Sigmoid colon (tissue), 7 donors: Measurements from ENCODE around the gene SYNE3. TPM values are rescaled to one million over a fixed set of nuclear protein-coding genes. Genes with fewer than 3 reads are reported as not detected.

Source experiments
- DNase-seq: peaks from one replicate; pipeline ENCODE4 v3.0.0-alpha.2; 2019
- H3K27ac ChIP-seq, 4 donors: fragments of 200-600 bp; sonication (generic); one replicate each; pipeline ENCODE4 v1.5.1; 2016 to 2019; ENCODE audit warnings: mild to moderate bottlenecking in 1 of 4
- H3K27me3 ChIP-seq, 3 donors: fragments of 200-600 bp; sonication (generic); one replicate each; pipeline ENCODE4 v1.5.1; 2019; ENCODE audit warnings: mild to moderate bottlenecking in 1 of 3
- H3K36me3 ChIP-seq, 4 donors: fragments of 200-600 bp; sonication (generic); one replicate each; pipeline ENCODE4 v1.5.1; 2016 to 2019
- H3K4me1 ChIP-seq, 4 donors: fragments of 200-600 bp; sonication (generic); one replicate each; pipeline ENCODE4 v1.5.1; 2017 to 2019
- H3K4me3 ChIP-seq, 4 donors: fragments of 200-600 bp; sonication (generic); one replicate each; pipeline ENCODE4 v1.5.1; 2017 to 2019; ENCODE audit warnings: mild to moderate bottlenecking in 2 of 4, moderate library complexity in 1 of 4
- H3K9me3 ChIP-seq, 4 donors: fragments of 200-600 bp in 3 of 4; sonication (generic) in 3 of 4; one replicate each; pipeline versions ENCODE4 v1.5.1 to v1.6.1; 2013 to 2019
- EP300 ChIP-seq, 4 donors: sonication (generic); formaldehyde crosslinking; IDR thresholded peaks; one replicate each; pipeline ENCODE4 v1.6.1; 2017; ENCODE audit warnings: antibody characterized with exemption in 4 of 4
- POLR2A ChIP-seq, 2 donors: fragments of 450-650 bp; IDR thresholded peaks; one replicate each; pipeline ENCODE4 v1.6.1; 2016; ENCODE audit warnings: antibody characterized with exemption in 2 of 2, mild to moderate bottlenecking in 2 of 2, moderate library complexity in 2 of 2
- POLR2AphosphoS5 ChIP-seq, 4 donors: sonication (generic); formaldehyde crosslinking; IDR thresholded peaks; one replicate each; pipeline ENCODE4 v1.6.1; 2017; ENCODE audit warnings: antibody characterized with exemption in 4 of 4
- WGBS, 2 donors: extraction: QIAGEN DNeasy Blood & Tissue Kit; methylation state at CpG; one replicate each; pipeline ENCODE4 v1.1.7; 2013; 5-methylcytosine and 5-hydroxymethylcytosine counted together
- intact Hi-C: fragments of 100-400 bp; cut with DNase I; formaldehyde crosslinking; loops from one replicate; pipeline ENCODE4 v1.15.1; 2023
- polyA plus RNA-seq, 3 donors: library from polyadenylated mRNA; stranded (reverse); fragments of 200-250 nt; gene quantifications; one replicate each; pipeline ENCODE4 v1.2.3, GENCODE V29; 2013
- total RNA-seq, 4 donors: library from RNA; depleted of rRNA; stranded (reverse); fragments of >200 nt; gene quantifications; one replicate each; pipeline ENCODE4 v1.1.0, GENCODE V29; 2016
- TF ChIP-seq, protein P1 (sequence below), 4 experiments: fragments of 450-650 bp in 3 of 4; fragments of 200-600 bp in 1 of 4; IDR thresholded peaks; one replicate each; pipeline ENCODE4 v1.5.1; 2016 to 2019; ENCODE audit warnings: antibody characterized with exemption in 4 of 4, mild to moderate bottlenecking in 3 of 4, moderate library complexity in 2 of 4
- donor health status: healthy with polysubstance abuse.
- donor health status: Bipolar disorder and iron deficiency.
- donor health status: healthy.

Gene SYNE3
- total and polyA plus RNA-seq, 7 donors: 0.69 to 11.8 (median 6.3) TPM

DNA sequence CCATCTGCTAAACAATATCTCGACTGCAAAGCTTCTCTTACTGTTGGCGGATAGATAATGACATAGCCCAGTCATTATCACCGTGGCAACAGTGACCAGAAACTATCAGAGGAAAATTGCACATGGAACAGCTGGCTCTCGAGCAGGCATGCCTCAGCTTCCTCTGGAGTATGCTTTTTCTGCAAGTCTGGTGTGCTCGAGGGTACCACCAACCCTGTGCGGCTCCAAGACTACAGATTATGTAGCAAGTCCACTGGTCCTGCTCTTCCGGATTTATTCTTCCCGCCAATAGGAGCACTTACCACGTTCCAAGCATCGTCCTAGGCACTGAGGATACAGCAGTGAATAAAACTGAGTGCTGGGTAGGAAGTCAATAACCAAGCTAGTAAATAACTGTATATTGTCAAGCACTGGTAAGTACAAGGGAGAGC lies 17.0 kb upstream of the SYNE3 start:
- peaks cover 0 to 16% (median 0%) of the 10 kb centered on the region in 4 donors for H3K36me3 ChIP-seq
- TF ChIP-seq, protein P1, sequence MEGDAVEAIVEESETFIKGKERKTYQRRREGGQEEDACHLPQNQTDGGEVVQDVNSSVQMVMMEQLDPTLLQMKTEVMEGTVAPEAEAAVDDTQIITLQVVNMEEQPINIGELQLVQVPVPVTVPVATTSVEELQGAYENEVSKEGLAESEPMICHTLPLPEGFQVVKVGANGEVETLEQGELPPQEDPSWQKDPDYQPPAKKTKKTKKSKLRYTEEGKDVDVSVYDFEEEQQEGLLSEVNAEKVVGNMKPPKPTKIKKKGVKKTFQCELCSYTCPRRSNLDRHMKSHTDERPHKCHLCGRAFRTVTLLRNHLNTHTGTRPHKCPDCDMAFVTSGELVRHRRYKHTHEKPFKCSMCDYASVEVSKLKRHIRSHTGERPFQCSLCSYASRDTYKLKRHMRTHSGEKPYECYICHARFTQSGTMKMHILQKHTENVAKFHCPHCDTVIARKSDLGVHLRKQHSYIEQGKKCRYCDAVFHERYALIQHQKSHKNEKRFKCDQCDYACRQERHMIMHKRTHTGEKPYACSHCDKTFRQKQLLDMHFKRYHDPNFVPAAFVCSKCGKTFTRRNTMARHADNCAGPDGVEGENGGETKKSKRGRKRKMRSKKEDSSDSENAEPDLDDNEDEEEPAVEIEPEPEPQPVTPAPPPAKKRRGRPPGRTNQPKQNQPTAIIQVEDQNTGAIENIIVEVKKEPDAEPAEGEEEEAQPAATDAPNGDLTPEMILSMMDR (IDR thresholded peaks at IDR 0.05): no peak
- H3K27me3 ChIP-seq: no peaks in the 10 kb centered on the region
- no peak for DNase-seq
- peaks cover 0 to 58% (median 50%) of the 10 kb centered on the region in 4 donors for H3K4me1 ChIP-seq
- H3K4me3 ChIP-seq: peak overlapping the region; percentile 85 to 100 (median 91)
- no peaks in the 10 kb centered on the region for H3K9me3 ChIP-seq
- peak overlapping the region; percentile 82 to 91 (median 87) for H3K27ac ChIP-seq
- 1 to 6% methylated on average over 10 of the region's 10 CpGs for WGBS, 2 donors
- intact Hi-C loops: loop anchor here (10.0 kb wide), 4 partner anchors 379 to 971 kb away; partner anchors contain the start of genes ATG2B, DICER1, GSKIP and PAPOLA

DNA sequence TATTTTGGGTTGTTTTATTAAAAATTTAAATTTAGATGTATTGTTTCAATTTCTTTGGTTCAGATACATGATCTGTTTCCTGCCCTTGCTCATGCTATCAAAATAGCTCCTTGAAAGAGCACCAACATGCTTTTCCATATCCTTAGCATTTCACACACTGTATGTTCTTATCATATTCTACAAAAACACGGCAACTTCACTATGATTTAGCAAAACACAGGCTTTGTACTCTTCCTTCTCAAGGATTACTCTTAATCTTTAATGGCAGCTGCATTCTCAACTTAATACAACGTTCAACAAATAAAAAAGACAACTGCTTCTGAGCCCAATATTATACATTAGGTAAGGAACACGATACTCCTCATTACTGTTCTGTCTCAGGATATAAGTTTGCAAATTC lies 15.5 kb upstream of the SYNE3 start:
- TF ChIP-seq POLR2AphosphoS5 (IDR thresholded peaks at IDR 0.05): no peak
- TF ChIP-seq, protein P1 (IDR thresholded peaks at IDR 0.05): no peak
- no peak for TF ChIP-seq POLR2A (IDR thresholded peaks at IDR 0.05)
- no peak for TF ChIP-seq EP300 (IDR thresholded peaks at IDR 0.05)
- no peaks in the 10 kb centered on the region for H3K27me3 ChIP-seq
- no peaks in the 10 kb centered on the region for H3K9me3 ChIP-seq
- no peak overlapping the region for H3K4me3 ChIP-seq
- WGBS, 2 donors: 24 to 56% methylated on average over 3 of the region's 3 CpGs
- no peak for DNase-seq
- H3K27ac ChIP-seq: no peak overlapping the region
- peaks cover 0 to 16% (median 0%) of the 10 kb centered on the region in 4 donors for H3K36me3 ChIP-seq
- H3K4me1 ChIP-seq: peaks cover 0 to 59% (median 49%) of the 10 kb centered on the region in 4 donors
- intact Hi-C loops: loop anchor here (10.0 kb wide), 4 partner anchors 377 to 973 kb away; partner anchors contain the start of genes ATG2B, DICER1, GSKIP and PAPOLA

DNA sequence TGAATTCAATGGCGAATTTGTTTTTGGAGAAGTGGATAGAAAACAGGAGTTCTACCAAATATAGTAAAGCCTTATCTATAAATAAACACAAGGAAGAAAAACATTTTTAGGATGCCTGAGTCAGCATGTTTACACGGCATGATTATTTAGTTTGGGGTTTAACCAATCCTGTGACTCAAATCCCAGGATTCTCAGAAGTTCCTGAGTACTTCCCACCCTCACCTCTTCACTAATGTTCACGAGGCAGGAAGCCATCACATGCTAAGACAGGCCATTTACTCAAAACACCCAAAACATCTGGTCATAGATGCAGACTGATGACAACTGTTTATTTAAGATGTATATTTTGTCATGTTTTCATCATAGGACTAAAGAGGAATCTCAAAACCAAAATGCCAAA lies 15.0 kb upstream of the SYNE3 start:
- TF ChIP-seq POLR2A (IDR thresholded peaks at IDR 0.05) (no peak), POLR2AphosphoS5 (IDR thresholded peaks at IDR 0.05) (no peak), EP300 (IDR thresholded peaks at IDR 0.05) (no peak)
- TF ChIP-seq, protein P1 (IDR thresholded peaks at IDR 0.05): no peak
- Histone ChIP-seq H3K4me3 (no peak overlapping the region), H3K4me1 (peaks cover 0 to 59% (median 47%) of the 10 kb centered on the region in 4 donors), H3K27ac (no peak overlapping the region), H3K36me3 (peaks cover 0 to 16% (median 0%) of the 10 kb centered on the region in 4 donors), H3K9me3 (no peaks in the 10 kb centered on the region), H3K27me3 (no peaks in the 10 kb centered on the region)
- intact Hi-C loops: loop anchor here (10.0 kb wide), 4 partner anchors 377 to 973 kb away; partner anchors contain the start of genes ATG2B, DICER1, GSKIP and PAPOLA
- no peak for DNase-seq
- 31 to 55% methylated on average over 3 of the region's 3 CpGs for WGBS, 2 donors

DNA sequence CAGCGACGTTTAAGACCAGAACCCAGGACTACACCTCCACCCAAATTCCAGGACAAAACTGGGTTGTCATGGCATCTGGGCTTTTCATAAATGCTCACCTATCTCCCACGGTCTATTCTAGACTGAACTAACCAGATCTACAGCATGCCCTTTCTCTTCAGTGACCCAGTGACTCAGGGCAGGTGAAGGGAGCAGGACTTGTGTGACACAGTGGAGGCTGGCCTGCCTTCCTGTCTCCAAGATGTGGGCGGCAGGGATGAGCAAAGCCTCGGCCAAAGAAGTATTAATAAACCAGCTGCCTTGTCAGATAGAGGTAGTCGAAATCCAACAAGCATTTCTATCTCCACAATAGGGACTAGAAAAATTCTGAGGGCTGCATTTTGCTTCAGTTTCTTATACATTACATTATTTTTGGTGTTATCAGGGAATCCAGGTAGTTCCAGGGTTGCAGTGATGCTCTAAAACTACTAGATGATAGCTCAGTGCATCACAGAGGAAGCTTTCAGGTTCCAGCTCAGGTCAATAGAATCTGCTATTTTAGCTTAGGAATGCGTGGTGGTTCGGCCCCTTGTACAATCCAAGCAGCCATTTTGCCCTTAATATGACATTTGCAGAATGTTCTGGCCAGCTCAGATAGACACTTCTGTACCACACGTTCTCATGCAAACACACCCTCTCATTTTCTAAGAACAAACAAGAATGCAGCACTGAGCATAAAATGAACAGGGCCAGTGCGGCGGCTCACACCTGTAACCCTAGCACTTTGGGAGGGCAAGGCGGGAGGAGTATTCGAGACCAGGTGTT lies 14.2 kb upstream of the SYNE3 start:
- no peak overlapping the region for H3K27ac ChIP-seq
- DNase-seq: no peak
- intact Hi-C loops: loop anchor here (10.0 kb wide), 4 partner anchors 376 to 974 kb away; partner anchors contain the start of genes ATG2B, DICER1, GSKIP and PAPOLA
- H3K36me3 ChIP-seq: peaks cover 0 to 16% (median 0%) of the 10 kb centered on the region in 4 donors
- H3K9me3 ChIP-seq: no peaks in the 10 kb centered on the region
- no peak for TF ChIP-seq POLR2A (IDR thresholded peaks at IDR 0.05)
- TF ChIP-seq EP300 (IDR thresholded peaks at IDR 0.05): no peak
- no peak for TF ChIP-seq POLR2AphosphoS5 (IDR thresholded peaks at IDR 0.05)
- TF ChIP-seq, protein P1 (IDR thresholded peaks at IDR 0.05): no peak
- 73 to 81% methylated on average over 13 of the region's 13 CpGs for WGBS, 2 donors
- no peaks in the 10 kb centered on the region for H3K27me3 ChIP-seq
- no peak overlapping the region for H3K4me3 ChIP-seq
- peaks cover 0 to 54% (median 42%) of the 10 kb centered on the region in 4 donors for H3K4me1 ChIP-seq
